Measurements from ENCODE around the gene STK17A.

STK17A gene

DNA sequence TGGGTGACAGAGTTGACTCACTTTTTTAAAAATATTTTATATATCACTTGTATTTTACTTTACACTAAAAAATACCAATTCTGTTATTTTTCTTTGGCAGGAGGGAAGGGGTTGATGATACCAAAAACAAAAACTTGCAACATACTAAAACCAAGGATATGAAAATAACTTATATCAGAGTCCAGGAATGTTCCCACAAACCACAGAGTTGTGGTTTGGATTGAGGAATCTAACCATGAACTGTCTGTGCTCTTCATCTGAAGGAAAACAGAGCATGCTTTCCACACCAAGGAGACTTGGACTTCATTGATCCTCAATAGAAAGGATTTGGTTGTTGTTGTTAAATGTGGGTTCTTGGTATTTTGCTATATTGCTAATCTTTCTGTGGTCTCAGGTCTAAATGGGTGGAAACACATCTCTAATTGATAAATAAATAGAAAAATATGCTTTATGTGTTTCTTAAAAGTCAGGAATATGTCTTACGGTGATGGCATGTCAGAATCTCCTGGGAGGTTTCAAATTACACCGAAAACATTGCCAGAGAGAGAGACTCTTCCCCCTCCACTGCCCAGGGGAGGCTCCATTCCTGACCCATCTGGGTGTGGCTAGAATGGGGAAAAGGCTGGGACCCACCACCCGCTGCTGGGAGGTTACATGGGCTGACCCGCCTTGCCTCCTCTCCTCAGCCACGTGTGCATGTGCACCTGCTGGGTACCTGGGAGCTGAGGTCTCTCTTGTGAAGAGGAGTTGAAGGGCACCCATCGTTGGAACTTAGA, 46.9 kb upstream of the STK17A start:
- no peak overlapping the region for H2AFZ ChIP-seq (ENCODE audit: low read length)
- H3K36me3 ChIP-seq (ENCODE audit: insufficient read depth, low read length) = no peaks in the 10 kb centered on the region
- TF ChIP-seq, protein P1, sequence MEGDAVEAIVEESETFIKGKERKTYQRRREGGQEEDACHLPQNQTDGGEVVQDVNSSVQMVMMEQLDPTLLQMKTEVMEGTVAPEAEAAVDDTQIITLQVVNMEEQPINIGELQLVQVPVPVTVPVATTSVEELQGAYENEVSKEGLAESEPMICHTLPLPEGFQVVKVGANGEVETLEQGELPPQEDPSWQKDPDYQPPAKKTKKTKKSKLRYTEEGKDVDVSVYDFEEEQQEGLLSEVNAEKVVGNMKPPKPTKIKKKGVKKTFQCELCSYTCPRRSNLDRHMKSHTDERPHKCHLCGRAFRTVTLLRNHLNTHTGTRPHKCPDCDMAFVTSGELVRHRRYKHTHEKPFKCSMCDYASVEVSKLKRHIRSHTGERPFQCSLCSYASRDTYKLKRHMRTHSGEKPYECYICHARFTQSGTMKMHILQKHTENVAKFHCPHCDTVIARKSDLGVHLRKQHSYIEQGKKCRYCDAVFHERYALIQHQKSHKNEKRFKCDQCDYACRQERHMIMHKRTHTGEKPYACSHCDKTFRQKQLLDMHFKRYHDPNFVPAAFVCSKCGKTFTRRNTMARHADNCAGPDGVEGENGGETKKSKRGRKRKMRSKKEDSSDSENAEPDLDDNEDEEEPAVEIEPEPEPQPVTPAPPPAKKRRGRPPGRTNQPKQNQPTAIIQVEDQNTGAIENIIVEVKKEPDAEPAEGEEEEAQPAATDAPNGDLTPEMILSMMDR (conservative IDR thresholded peaks at IDR 0.05; ENCODE audit: low read length) = no peak
- no peak for TF ChIP-seq EZH2phosphoT487 (IDR thresholded peaks at IDR 0.05; ENCODE audit: borderline replicate concordance)
- H3K4me2 ChIP-seq (ENCODE audit: low read depth, low read length, poor library complexity, severe bottlenecking) = no peak overlapping the region
- H3K9me2 ChIP-seq (replicated peaks; ENCODE audit: low read depth, low read length) = no peaks in the 10 kb centered on the region
- H4K20me1 ChIP-seq (ENCODE audit: insufficient read depth, low read length, poor library complexity, severe bottlenecking) = no peaks in the 10 kb centered on the region
- no peaks in the 10 kb centered on the region for H3K27me3 ChIP-seq (ENCODE audit: insufficient read depth, low read length, poor library complexity, severe bottlenecking)
- no peak overlapping the region for H3K9ac ChIP-seq (ENCODE audit: low read depth, low read length, poor library complexity, severe bottlenecking)
- no peak overlapping the region for H3K4me3 ChIP-seq (ENCODE audit: low read length, poor library complexity, severe bottlenecking)
- no peaks in the 10 kb centered on the region for H3K79me2 ChIP-seq (ENCODE audit: insufficient read depth, low read length)
- H3F3A ChIP-seq (ENCODE audit: low read depth) = no peaks in the 10 kb centered on the region
- no peaks in the 10 kb centered on the region for H3K9me3 ChIP-seq (ENCODE audit: insufficient read depth, low read depth, low read length)
- H3K4me1 ChIP-seq (ENCODE audit: insufficient read depth, low read length, poor library complexity, severe bottlenecking) = no peaks in the 10 kb centered on the region

DNA sequence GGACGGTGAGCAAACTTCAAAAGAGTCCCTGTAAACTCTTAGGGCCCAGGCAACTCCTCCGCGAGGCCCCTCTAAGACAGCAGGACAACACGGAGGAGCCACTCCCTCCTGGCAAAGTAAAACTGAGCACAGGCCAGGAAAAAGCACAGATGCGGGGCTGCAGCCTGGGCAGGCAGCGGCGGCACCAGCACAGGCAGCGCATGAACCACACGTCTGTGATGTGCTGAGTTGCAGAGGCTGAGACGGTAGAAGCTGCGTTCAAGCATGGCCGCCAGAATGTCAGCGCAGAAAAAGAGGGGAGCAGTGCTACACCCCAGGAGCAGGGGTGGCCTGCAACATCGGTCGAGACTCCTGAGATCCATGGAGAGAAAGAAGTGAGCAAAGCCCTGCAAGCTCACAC, 46.1 kb upstream of the STK17A start:
- H3K4me3 ChIP-seq (ENCODE audit: low read length, poor library complexity, severe bottlenecking) = no peak overlapping the region
- H3K9ac ChIP-seq (ENCODE audit: low read depth, low read length, poor library complexity, severe bottlenecking) = no peak overlapping the region
- H3K27me3 ChIP-seq (ENCODE audit: insufficient read depth, low read length, poor library complexity, severe bottlenecking) = no peaks in the 10 kb centered on the region
- no peaks in the 10 kb centered on the region for H3F3A ChIP-seq (ENCODE audit: low read depth)
- no peak overlapping the region for H2AFZ ChIP-seq (ENCODE audit: low read length)
- H3K79me2 ChIP-seq (ENCODE audit: insufficient read depth, low read length) = no peaks in the 10 kb centered on the region
- no peaks in the 10 kb centered on the region for H3K9me3 ChIP-seq (ENCODE audit: insufficient read depth, low read depth, low read length)
- no peaks in the 10 kb centered on the region for H3K4me1 ChIP-seq (ENCODE audit: insufficient read depth, low read length, poor library complexity, severe bottlenecking)
- H3K36me3 ChIP-seq (ENCODE audit: insufficient read depth, low read length) = no peaks in the 10 kb centered on the region
- TF ChIP-seq, protein P1 (conservative IDR thresholded peaks at IDR 0.05; ENCODE audit: low read length) = no peak
- TF ChIP-seq EZH2phosphoT487 (IDR thresholded peaks at IDR 0.05; ENCODE audit: borderline replicate concordance) = no peak
- no peaks in the 10 kb centered on the region for H4K20me1 ChIP-seq (ENCODE audit: insufficient read depth, low read length, poor library complexity, severe bottlenecking)
- H3K9me2 ChIP-seq (replicated peaks; ENCODE audit: low read depth, low read length) = no peaks in the 10 kb centered on the region
- no peak overlapping the region for H3K4me2 ChIP-seq (ENCODE audit: low read depth, low read length, poor library complexity, severe bottlenecking)

DNA sequence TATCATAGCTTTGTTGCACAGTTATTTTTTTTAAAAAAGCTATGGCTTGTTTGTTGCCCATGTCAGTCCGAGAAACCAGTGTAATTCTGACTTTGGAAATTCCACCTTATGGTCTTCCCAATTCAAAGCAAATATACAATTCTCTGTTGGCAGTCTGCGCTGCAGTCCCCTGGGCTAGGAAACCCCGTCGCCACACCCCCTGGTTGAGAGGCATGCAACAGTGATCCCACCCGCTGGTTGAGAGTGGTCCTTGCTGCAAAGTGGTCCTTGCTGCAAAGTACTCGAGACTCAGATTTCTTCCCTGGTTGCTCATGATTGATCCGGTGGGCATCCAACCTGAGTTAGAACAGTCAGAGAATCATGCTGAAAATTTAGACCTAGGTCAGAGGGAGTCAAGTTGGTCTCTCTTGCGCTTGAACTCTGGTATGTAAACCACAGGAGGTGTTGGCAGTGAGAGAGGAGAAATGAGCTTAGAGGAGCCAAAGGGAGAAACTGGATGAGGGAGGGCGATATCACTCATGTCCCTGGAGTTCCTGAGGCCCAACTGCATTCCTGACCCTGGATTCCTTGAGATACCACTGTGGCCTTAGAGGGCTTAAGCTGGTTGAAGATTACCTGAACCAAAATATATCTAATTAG, 45.0 kb upstream of the STK17A start:
- no peaks in the 10 kb centered on the region for H3K27me3 ChIP-seq (ENCODE audit: insufficient read depth, low read length, poor library complexity, severe bottlenecking)
- no peaks in the 10 kb centered on the region for H4K20me1 ChIP-seq (ENCODE audit: insufficient read depth, low read length, poor library complexity, severe bottlenecking)
- TF ChIP-seq, protein P1 (conservative IDR thresholded peaks at IDR 0.05; ENCODE audit: low read length) = no peak
- no peak for TF ChIP-seq EZH2phosphoT487 (IDR thresholded peaks at IDR 0.05; ENCODE audit: borderline replicate concordance)
- H3K9me2 ChIP-seq (replicated peaks; ENCODE audit: low read depth, low read length) = no peaks in the 10 kb centered on the region
- no peak overlapping the region for H3K4me3 ChIP-seq (ENCODE audit: low read length, poor library complexity, severe bottlenecking)
- no peaks in the 10 kb centered on the region for H3K79me2 ChIP-seq (ENCODE audit: insufficient read depth, low read length)
- H3F3A ChIP-seq (ENCODE audit: low read depth) = no peaks in the 10 kb centered on the region
- H3K9me3 ChIP-seq (ENCODE audit: insufficient read depth, low read depth, low read length) = no peaks in the 10 kb centered on the region
- H3K36me3 ChIP-seq (ENCODE audit: insufficient read depth, low read length) = no peaks in the 10 kb centered on the region
- H3K4me1 ChIP-seq (ENCODE audit: insufficient read depth, low read length, poor library complexity, severe bottlenecking) = no peaks in the 10 kb centered on the region
- no peak overlapping the region for H3K9ac ChIP-seq (ENCODE audit: low read depth, low read length, poor library complexity, severe bottlenecking)
- H2AFZ ChIP-seq (ENCODE audit: low read length) = no peak overlapping the region
- H3K4me2 ChIP-seq (ENCODE audit: low read depth, low read length, poor library complexity, severe bottlenecking) = no peak overlapping the region
